GOT3 (cell line): Measurements from ENCODE around the gene KDR.

ENCODE experiments used
- DNase-seq: peaks from one replicate; lab custom pipeline; 2025; ENCODE audit warnings: mixed read lengths; lab: John Stamatoyannopoulos, UW

Gene KDR

DNA sequence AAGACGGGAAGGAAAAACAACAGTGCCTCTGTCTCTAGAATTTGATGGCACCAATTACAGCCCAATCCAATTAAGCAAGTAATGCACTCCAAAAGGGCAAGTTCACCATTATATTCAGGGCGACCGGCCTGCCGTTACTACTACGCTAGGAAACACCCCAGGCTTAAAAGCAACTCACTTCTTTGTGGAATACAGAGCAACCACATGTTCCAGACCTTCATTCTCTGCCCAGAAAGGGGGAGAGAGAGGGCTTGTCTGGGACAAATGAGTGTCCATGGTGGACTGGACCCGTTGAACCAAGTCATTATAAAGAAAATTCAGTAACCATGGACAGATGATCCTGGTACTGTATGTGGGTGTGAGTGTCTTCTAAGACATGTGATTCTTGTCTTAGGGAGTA is 1.6 kb downstream of the KDR start:
- DNase-seq, result no peak

DNA sequence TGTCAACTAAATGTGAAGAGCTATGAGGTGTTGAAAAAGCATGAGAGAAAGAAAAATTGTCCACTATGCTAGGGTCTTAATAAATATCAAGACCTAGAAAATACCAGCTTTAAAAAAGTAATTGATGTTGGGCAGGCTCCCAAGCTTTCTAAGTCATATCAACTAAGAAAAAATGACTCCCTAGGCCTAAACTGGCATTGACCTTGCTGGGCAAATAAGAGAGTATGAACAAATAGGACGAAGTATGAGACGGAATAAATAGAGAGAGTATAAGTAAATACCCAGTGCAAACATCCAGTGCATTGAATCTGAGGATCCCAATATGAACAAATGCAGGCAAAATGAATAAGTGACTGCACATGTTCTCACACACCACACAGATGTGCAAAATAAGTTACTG is 3.2 kb downstream of the KDR start:
- DNase-seq, result no peak

GRCh38 chr4:55121246-55121645 is 4.1 kb downstream of the KDR start:
- no peak for DNase-seq

DNA sequence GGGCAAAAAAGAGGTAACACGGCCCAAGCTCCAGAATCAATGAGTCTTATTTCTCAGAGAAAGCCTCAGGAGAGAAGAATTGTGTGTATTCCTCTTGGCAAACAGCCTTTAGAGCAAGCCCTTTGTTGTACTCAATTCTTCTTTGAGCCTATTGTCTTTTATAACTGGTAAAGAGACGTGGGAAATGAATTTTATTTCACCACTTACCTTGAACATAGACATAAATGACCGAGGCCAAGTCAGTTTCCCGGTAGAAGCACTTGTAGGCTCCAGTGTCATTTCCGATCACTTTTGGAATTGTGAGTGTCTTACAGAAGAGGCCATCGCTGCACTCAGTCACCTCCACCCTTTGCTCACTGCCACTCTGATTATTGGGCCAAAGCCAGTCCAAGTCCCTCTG is 7.0 kb downstream of the KDR start:
- no peak for DNase-seq

GRCh38 chr4:55117511-55117910 is 7.9 kb downstream of the KDR start:
- no peak for DNase-seq

DNA sequence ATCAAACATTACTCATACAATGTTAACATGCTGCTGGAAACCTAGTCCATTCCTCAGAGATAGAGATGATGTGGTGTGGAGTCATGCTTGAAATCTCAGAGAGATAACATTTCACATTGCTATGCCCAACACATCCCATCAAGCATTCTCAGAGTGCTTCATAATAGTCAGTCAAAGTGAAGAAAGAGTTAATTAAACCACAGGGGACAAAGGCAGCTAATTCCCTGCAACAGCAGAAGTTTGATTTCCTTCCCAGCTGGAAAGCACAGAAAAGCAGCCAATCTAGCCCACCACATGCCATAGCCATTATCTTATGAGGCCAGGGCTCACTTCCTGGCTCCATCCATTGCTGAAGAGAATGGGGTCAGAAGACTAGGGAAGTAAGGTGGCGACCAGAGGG is 8.9 kb downstream of the KDR start:
- no peak for DNase-seq

GRCh38 chr4:55111601-55112000 is 13.8 kb downstream of the KDR start:
- DNase-seq, result no peak

GRCh38 chr4:55110131-55110530 is 15.3 kb downstream of the KDR start:
- no peak for DNase-seq

DNA sequence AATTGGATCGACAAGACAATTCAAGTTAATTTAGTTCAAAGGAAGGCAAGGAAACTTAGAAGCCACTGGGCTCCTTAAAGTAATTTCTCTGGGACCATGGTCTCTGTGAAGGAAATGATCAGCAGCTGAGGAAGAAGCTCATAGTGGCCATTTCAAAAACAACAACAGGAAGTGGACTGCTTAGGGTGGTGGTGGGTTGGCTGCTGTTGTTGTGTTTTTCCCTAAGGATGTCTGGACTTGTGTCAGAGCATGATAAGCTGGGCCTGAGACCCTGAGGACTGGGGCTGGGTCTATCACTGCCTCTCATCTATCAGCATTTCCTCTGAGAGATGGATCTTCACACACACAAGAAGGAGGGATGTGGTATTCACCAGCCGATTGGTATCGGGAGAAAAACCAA is 18.3 kb downstream of the KDR start:
- DNase-seq, result no peak

DNA sequence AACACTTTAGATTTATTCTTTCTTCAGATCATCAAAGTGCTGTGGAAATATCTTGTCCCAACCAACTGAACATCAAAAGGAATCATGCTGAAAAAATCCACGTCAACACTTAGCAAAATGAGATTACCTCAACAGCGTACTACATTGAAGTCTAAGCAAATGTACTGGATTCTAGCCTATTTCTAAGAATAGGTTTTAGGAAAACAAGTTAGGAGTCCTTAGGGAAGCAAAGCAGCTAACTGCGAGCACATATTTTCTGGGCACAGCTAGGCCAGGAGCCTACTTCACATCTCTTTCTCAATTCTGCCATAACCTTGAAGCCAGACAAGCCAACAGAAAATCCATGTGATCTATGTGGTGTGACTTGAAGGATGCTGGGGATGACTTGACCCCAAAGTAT is 22.2 kb downstream of the KDR start:
- no peak for DNase-seq

GRCh38 chr4:55099816-55100215 is 25.6 kb downstream of the KDR start:
- DNase-seq, result no peak

DNA sequence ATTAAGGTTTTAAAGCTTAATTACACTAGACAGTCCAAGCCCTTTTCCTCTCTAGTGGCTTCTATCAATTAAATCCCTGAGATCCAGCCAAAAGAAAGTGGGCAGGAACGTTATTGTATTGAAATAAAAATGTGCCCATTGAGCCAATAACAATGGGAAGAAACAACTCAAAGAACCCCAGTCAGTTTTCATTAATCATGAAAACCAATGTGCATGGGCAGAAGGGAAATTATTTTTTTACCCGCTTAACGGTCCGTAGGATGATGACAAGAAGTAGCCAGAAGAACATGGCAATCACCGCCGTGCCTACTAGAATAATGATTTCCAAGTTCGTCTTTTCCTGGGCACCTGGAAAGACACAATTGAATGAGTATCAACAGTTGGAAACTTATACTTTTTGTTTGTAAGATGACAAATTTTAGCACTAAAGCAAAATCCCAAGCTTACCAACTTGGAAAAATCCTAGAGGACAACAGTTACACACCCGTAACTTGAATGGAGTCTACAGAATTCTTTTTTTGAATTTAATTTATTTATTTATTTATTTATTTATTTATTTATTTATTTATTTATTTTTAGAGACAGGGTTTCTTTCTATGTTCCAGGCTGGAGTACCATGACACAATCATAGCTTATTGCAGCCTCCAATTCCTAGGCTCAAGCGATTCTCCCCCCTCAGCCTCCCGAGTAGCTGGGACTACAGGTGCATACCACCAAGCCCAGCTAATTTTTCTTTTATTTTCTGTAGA is 26.8 kb downstream of the KDR start:
- DNase-seq, result no peak

- no peak for DNase-seq
These were observed 28.8 kb downstream of the KDR start for GRCh38 chr4:55096619-55097018.

DNA sequence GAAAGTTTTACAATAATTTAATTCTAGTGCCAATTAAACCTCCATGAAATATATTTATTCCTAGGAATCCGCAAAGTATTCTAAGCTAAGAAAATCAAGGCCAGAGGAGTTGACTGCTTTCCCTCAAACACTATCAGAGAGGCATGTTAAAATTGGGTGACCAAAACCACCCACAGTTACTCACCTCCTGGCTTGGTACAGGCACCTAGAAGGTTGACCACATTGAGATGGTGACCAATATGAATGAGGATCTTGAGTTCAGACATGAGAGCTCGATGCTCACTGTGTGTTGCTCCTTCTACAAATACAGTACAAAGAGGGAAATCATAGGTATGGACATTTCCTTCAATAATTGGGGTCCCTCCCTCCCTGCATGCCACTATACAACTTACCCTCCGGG is 29.4 kb downstream of the KDR start:
- no peak for DNase-seq

- no peak for DNase-seq
These were observed 32.9 kb downstream of the KDR start for GRCh38 chr4:55092504-55092903.

GRCh38 chr4:55089916-55090315 is 35.5 kb downstream of the KDR start:
- no peak for DNase-seq

GRCh38 chr4:55087913-55088260 is 37.5 kb downstream of the KDR start:
- DNase-seq, result no peak

GRCh38 chr4:55087009-55087912 is 38.1 kb downstream of the KDR start:
- no peak for DNase-seq

- DNase-seq, result no peak
These were observed 38.8 kb downstream of the KDR start for GRCh38 chr4:55086578-55086977.

GRCh38 chr4:55083735-55084134 is 41.7 kb downstream of the KDR start:
- no peak for DNase-seq

DNA sequence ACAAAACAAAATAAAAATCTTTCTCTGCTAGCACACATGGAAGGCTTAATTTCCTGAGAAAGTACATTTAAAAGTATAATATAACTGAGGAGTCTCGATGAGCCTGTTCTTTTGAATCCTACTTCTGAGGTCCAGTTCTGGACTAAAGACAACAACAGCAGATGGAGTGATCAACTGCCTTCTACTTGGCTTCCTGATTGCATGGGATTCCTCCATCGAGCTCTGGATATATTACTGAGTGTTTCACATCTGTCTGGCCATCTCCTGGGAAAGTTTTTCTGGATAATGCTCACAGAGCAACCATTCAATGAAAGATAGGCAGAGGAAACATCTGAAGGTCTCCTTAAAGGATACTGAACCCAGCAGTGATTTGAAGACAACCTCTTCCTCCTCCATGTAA is 42.6 kb downstream of the KDR start:
- no peak for DNase-seq

GRCh38 chr4:55080174-55080865 is 45.1 kb downstream of the KDR start:
- DNase-seq, result no peak
